ENCODE results near the gene BGLAP.

Gene BGLAP

GRCh38 chr1:156196445-156196844 lies 45.5 kb upstream of the BGLAP start:
- Histone ChIP-seq H3K36me3 (ENCODE audit: control insufficient read depth, insufficient read depth, low read length) (peaks cover 11% of the 10 kb centered on the region), H3K4me3 (replicated peaks; ENCODE audit: low read depth, low read length) (no peak overlapping the region), H3K27me3 (replicated peaks; ENCODE audit: control insufficient read depth, insufficient read depth, low read length) (no peaks in the 10 kb centered on the region)
- DNase-seq (ENCODE audit: extremely low read depth, insufficient read length): no peak
- TF ChIP-seq, protein P1, sequence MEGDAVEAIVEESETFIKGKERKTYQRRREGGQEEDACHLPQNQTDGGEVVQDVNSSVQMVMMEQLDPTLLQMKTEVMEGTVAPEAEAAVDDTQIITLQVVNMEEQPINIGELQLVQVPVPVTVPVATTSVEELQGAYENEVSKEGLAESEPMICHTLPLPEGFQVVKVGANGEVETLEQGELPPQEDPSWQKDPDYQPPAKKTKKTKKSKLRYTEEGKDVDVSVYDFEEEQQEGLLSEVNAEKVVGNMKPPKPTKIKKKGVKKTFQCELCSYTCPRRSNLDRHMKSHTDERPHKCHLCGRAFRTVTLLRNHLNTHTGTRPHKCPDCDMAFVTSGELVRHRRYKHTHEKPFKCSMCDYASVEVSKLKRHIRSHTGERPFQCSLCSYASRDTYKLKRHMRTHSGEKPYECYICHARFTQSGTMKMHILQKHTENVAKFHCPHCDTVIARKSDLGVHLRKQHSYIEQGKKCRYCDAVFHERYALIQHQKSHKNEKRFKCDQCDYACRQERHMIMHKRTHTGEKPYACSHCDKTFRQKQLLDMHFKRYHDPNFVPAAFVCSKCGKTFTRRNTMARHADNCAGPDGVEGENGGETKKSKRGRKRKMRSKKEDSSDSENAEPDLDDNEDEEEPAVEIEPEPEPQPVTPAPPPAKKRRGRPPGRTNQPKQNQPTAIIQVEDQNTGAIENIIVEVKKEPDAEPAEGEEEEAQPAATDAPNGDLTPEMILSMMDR (IDR thresholded peaks at IDR 0.05; ENCODE audit: insufficient read depth, low read length, poor library complexity, severe bottlenecking): no peak

- H3K4me3 ChIP-seq (replicated peaks; ENCODE audit: low read depth, low read length): no peak overlapping the region; the same call in 1 of the 2 replicates
- no peaks in the 10 kb centered on the region for H3K27me3 ChIP-seq (replicated peaks; ENCODE audit: control insufficient read depth, insufficient read depth, low read length)
- peaks cover 15% of the 10 kb centered on the region for H3K36me3 ChIP-seq (ENCODE audit: control insufficient read depth, insufficient read depth, low read length)
- no peak for DNase-seq (ENCODE audit: extremely low read depth, insufficient read length)
- TF ChIP-seq, protein P1 (IDR thresholded peaks at IDR 0.05; ENCODE audit: insufficient read depth, low read length, poor library complexity, severe bottlenecking): no peak
Measured at GRCh38 chr1:156198831-156199349, 43.1 kb upstream of the BGLAP start.

DNA sequence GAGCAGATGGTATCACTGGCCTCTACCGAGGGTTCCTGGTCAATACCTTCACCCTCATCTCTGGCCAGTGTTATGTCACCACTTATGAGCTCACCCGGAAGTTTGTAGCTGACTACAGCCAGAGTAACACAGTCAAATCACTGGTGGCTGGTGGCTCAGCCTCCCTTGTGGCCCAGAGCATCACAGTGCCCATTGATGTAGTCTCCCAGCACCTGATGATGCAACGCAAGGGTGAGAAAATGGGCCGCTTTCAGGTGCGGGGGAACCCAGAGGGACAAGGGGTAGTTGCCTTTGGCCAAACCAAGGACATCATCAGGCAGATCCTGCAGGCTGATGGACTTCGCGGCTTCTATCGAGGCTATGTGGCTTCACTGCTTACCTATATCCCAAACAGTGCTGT lies 41.9 kb upstream of the BGLAP start:
- Histone ChIP-seq H3K4me3 (replicated peaks; ENCODE audit: low read depth, low read length) (no peak overlapping the region), H3K36me3 (ENCODE audit: control insufficient read depth, insufficient read depth, low read length) (peaks cover 19% of the 10 kb centered on the region), H3K27me3 (replicated peaks; ENCODE audit: control insufficient read depth, insufficient read depth, low read length) (no peaks in the 10 kb centered on the region)
- TF ChIP-seq, protein P1 (IDR thresholded peaks at IDR 0.05; ENCODE audit: insufficient read depth, low read length, poor library complexity, severe bottlenecking): no peak
- no peak for DNase-seq (ENCODE audit: extremely low read depth, insufficient read length)

GRCh38 chr1:156203331-156203730 lies 38.7 kb upstream of the BGLAP start:
- TF ChIP-seq, protein P1 (IDR thresholded peaks at IDR 0.05; ENCODE audit: insufficient read depth, low read length, poor library complexity, severe bottlenecking): no peak
- Histone ChIP-seq H3K36me3 (ENCODE audit: control insufficient read depth, insufficient read depth, low read length) (peaks cover 16% of the 10 kb centered on the region), H3K4me3 (replicated peaks; ENCODE audit: low read depth, low read length) (no peak overlapping the region), H3K27me3 (replicated peaks; ENCODE audit: control insufficient read depth, insufficient read depth, low read length) (no peaks in the 10 kb centered on the region)
- no peak for DNase-seq (ENCODE audit: extremely low read depth, insufficient read length)

GRCh38 chr1:156204686-156205085 lies 37.3 kb upstream of the BGLAP start:
- Histone ChIP-seq H3K4me3 (replicated peaks; ENCODE audit: low read depth, low read length) (no peak overlapping the region), H3K27me3 (replicated peaks; ENCODE audit: control insufficient read depth, insufficient read depth, low read length) (no peaks in the 10 kb centered on the region), H3K36me3 (ENCODE audit: control insufficient read depth, insufficient read depth, low read length) (peaks cover 17% of the 10 kb centered on the region)
- DNase-seq (ENCODE audit: extremely low read depth, insufficient read length): no peak
- TF ChIP-seq, protein P1 (IDR thresholded peaks at IDR 0.05; ENCODE audit: insufficient read depth, low read length, poor library complexity, severe bottlenecking): no peak

- Histone ChIP-seq H3K4me3 (replicated peaks; ENCODE audit: low read depth, low read length) (no peak overlapping the region), H3K27me3 (replicated peaks; ENCODE audit: control insufficient read depth, insufficient read depth, low read length) (no peaks in the 10 kb centered on the region), H3K36me3 (ENCODE audit: control insufficient read depth, insufficient read depth, low read length) (peaks cover 15% of the 10 kb centered on the region)
- TF ChIP-seq, protein P1 (IDR thresholded peaks at IDR 0.05; ENCODE audit: insufficient read depth, low read length, poor library complexity, severe bottlenecking): no peak
- no peak for DNase-seq (ENCODE audit: extremely low read depth, insufficient read length)
Measured at GRCh38 chr1:156211243-156211642, 30.7 kb upstream of the BGLAP start.

Measured in GM06990 (cell line).